Measurements from ENCODE around the gene FLVCR2.

Gene FLVCR2

GRCh38 chr14:75547552-75548250 is 30.7 kb upstream of the FLVCR2 start:
- DNase-seq = no peak
- H3K36me3 ChIP-seq (replicated peaks; ENCODE audit: insufficient read depth, low read length) = no peaks in the 10 kb centered on the region
- H3K27ac ChIP-seq (ENCODE audit: low read length) = no peak overlapping the region
- no peaks in the 10 kb centered on the region for H3K9me3 ChIP-seq (replicated peaks; ENCODE audit: insufficient read depth, low read length)
- H3K79me2 ChIP-seq (ENCODE audit: low read length) = no peaks in the 10 kb centered on the region
- H3K4me2 ChIP-seq (ENCODE audit: low read depth, low read length) = no peak overlapping the region
- H3K4me1 ChIP-seq (ENCODE audit: low read length) = no peaks in the 10 kb centered on the region
- TF ChIP-seq EZH2phosphoT487 (IDR thresholded peaks at IDR 0.05; ENCODE audit: low read length) (no peak), CTCF (IDR thresholded peaks at IDR 0.05; ENCODE audit: low read length) (no peak), EZH2 (optimal IDR thresholded peaks at IDR 0.05; ENCODE audit: low read depth, low read length) (no peak)
- H2AFZ ChIP-seq (ENCODE audit: low read length) = no peak overlapping the region
- no peaks in the 10 kb centered on the region for H3F3A ChIP-seq (ENCODE audit: insufficient read depth, low read length)
- no peaks in the 10 kb centered on the region for H4K20me1 ChIP-seq (ENCODE audit: insufficient read depth, low read length)
- no peaks in the 10 kb centered on the region for H3K9me2 ChIP-seq (replicated peaks; ENCODE audit: insufficient read depth, low read length)
- H3K4me3 ChIP-seq (ENCODE audit: low read length) = no peak overlapping the region
- no peaks in the 10 kb centered on the region for H3K27me3 ChIP-seq (replicated peaks; ENCODE audit: insufficient read depth, low read length)
- H3K9ac ChIP-seq (ENCODE audit: low read length) = no peak overlapping the region

GRCh38 chr14:75548544-75548943 is 29.9 kb upstream of the FLVCR2 start:
- Histone ChIP-seq H3K4me2 (ENCODE audit: low read depth, low read length) (no peak overlapping the region), H3K79me2 (ENCODE audit: low read length) (no peaks in the 10 kb centered on the region), H4K20me1 (ENCODE audit: insufficient read depth, low read length) (no peaks in the 10 kb centered on the region), H3K4me1 (ENCODE audit: low read length) (no peaks in the 10 kb centered on the region), H3K36me3 (replicated peaks; ENCODE audit: insufficient read depth, low read length) (no peaks in the 10 kb centered on the region), H3K4me3 (ENCODE audit: low read length) (no peak overlapping the region), H2AFZ (ENCODE audit: low read length) (no peak overlapping the region), H3K9me2 (replicated peaks; ENCODE audit: insufficient read depth, low read length) (no peaks in the 10 kb centered on the region), H3K9me3 (replicated peaks; ENCODE audit: insufficient read depth, low read length) (no peaks in the 10 kb centered on the region), H3F3A (ENCODE audit: insufficient read depth, low read length) (no peaks in the 10 kb centered on the region), H3K27me3 (replicated peaks; ENCODE audit: insufficient read depth, low read length) (no peaks in the 10 kb centered on the region), H3K27ac (ENCODE audit: low read length) (no peak overlapping the region), H3K9ac (ENCODE audit: low read length) (no peak overlapping the region)
- TF ChIP-seq CTCF (IDR thresholded peaks at IDR 0.05; ENCODE audit: low read length) (no peak), EZH2 (optimal IDR thresholded peaks at IDR 0.05; ENCODE audit: low read depth, low read length) (no peak), EZH2phosphoT487 (IDR thresholded peaks at IDR 0.05; ENCODE audit: low read length) (no peak)
- DNase-seq = no peak

- no peak overlapping the region for H2AFZ ChIP-seq (ENCODE audit: low read length)
Observed at GRCh38 chr14:75549169-75549568, 29.3 kb upstream of the FLVCR2 start.

More at GRCh38 chr14:75549169-75549568, 29.3 kb upstream of the FLVCR2 start:
- no peak for TF ChIP-seq CTCF (IDR thresholded peaks at IDR 0.05; ENCODE audit: low read length)
- TF ChIP-seq EZH2phosphoT487 (IDR thresholded peaks at IDR 0.05; ENCODE audit: low read length) = no peak
- no peak for TF ChIP-seq EZH2 (optimal IDR thresholded peaks at IDR 0.05; ENCODE audit: low read depth, low read length)
- Histone ChIP-seq H3K9me3 (replicated peaks; ENCODE audit: insufficient read depth, low read length) (no peaks in the 10 kb centered on the region), H3K79me2 (ENCODE audit: low read length) (no peaks in the 10 kb centered on the region), H3K9me2 (replicated peaks; ENCODE audit: insufficient read depth, low read length) (no peaks in the 10 kb centered on the region), H3F3A (ENCODE audit: insufficient read depth, low read length) (no peaks in the 10 kb centered on the region), H3K36me3 (replicated peaks; ENCODE audit: insufficient read depth, low read length) (no peaks in the 10 kb centered on the region), H4K20me1 (ENCODE audit: insufficient read depth, low read length) (no peaks in the 10 kb centered on the region), H3K9ac (ENCODE audit: low read length) (no peak overlapping the region), H3K27me3 (replicated peaks; ENCODE audit: insufficient read depth, low read length) (no peaks in the 10 kb centered on the region), H3K4me3 (ENCODE audit: low read length) (no peak overlapping the region), H3K27ac (ENCODE audit: low read length) (no peak overlapping the region), H3K4me1 (ENCODE audit: low read length) (no peaks in the 10 kb centered on the region), H3K4me2 (ENCODE audit: low read depth, low read length) (no peak overlapping the region)
- DNase-seq = no peak

All from MM.1S (cell line).